H9 (cell line): ENCODE measurements around the gene UNC79. TPM values are rescaled to one million over a fixed set of nuclear protein-coding genes. Genes with fewer than 3 reads are reported as not detected.

Experiments
- DNase-seq: peaks from one replicate; pipeline ENCODE4 v3.0.0-alpha.2; 2017
- H2AFZ ChIP-seq: one replicate; pipeline ENCODE4 v1.6.1; 2013; ENCODE audit warnings: mild to moderate bottlenecking, low read length, control low read depth, moderate library complexity
- H2AK5ac ChIP-seq: 2 replicates; pipeline ENCODE4 v1.6.1; 2013; ENCODE audit warnings: low read length, control low read depth, mixed read lengths; ENCODE audit not compliant: insufficient read length
- H2BK120ac ChIP-seq: one replicate; pipeline ENCODE4 v1.6.1; 2013; ENCODE audit warnings: low read depth, mild to moderate bottlenecking, low read length, control low read depth, inconsistent platforms; ENCODE audit not compliant: poor library complexity, severe bottlenecking
- H2BK12ac ChIP-seq: 2 replicates; pipeline ENCODE4 v1.6.1; 2013; ENCODE audit warnings: low read length, control low read depth, mixed read lengths, low read depth; ENCODE audit not compliant: insufficient read length
- H2BK15ac ChIP-seq: 2 replicates; pipeline ENCODE4 v1.6.1; 2013; ENCODE audit warnings: low read depth, low read length, control low read depth
- H2BK20ac ChIP-seq: one replicate; pipeline ENCODE4 v1.6.1; 2013; ENCODE audit warnings: low read depth, mild to moderate bottlenecking, low read length, control low read depth, inconsistent platforms; ENCODE audit not compliant: poor library complexity, severe bottlenecking
- H2BK5ac ChIP-seq: 2 replicates; pipeline ENCODE4 v1.6.1; 2013; ENCODE audit warnings: low read length, control low read depth, mixed read lengths; ENCODE audit not compliant: insufficient read length
- H3K14ac ChIP-seq: 2 replicates; pipeline ENCODE4 v1.6.1; 2013; ENCODE audit warnings: low read length, control low read depth; ENCODE audit not compliant: insufficient read depth
- H3K18ac ChIP-seq: 2 replicates; pipeline ENCODE4 v1.6.1; 2013; ENCODE audit warnings: low read depth, mild to moderate bottlenecking, mixed read lengths, low read length, control low read depth; ENCODE audit not compliant: insufficient read length
- H3K23ac ChIP-seq: 2 replicates; pipeline ENCODE4 v1.6.1; 2013; ENCODE audit warnings: low read length, control low read depth, mixed read lengths, low read depth; ENCODE audit not compliant: insufficient read length
- H3K23me2 ChIP-seq: 2 replicates; pipeline ENCODE4 v1.6.1; 2013; ENCODE audit warnings: low read depth, mild to moderate bottlenecking, mixed read lengths, low read length, control low read depth; ENCODE audit not compliant: insufficient read length, poor library complexity, severe bottlenecking
- H3K27ac ChIP-seq: 2 replicates; pipeline ENCODE4 v1.5.1; 2013; ENCODE audit warnings: low read length, control low read depth, mixed read lengths, low read depth; ENCODE audit not compliant: insufficient read length
- H3K27me3 ChIP-seq: 2 replicates; pipeline ENCODE4 v1.6.1; 2013; ENCODE audit warnings: low read length, control low read depth, inconsistent platforms; ENCODE audit not compliant: insufficient read depth
- H3K4ac ChIP-seq: 2 replicates; pipeline ENCODE4 v1.6.1; 2013; ENCODE audit warnings: low read depth, mild to moderate bottlenecking, control low read depth, inconsistent platforms, low read length, moderate library complexity
- H3K4me1 ChIP-seq: 2 replicates; pipeline ENCODE4 v1.6.1; 2013; ENCODE audit warnings: low read length, control low read depth, inconsistent platforms; ENCODE audit not compliant: insufficient read depth
- H3K4me2 ChIP-seq: 2 replicates; pipeline ENCODE4 v1.6.1; 2013; ENCODE audit warnings: low read length, control low read depth, mixed read lengths; ENCODE audit not compliant: insufficient read length, insufficient read depth
- H3K56ac ChIP-seq: 2 replicates; pipeline ENCODE4 v1.6.1; 2013; ENCODE audit warnings: low read depth, mild to moderate bottlenecking, mixed read lengths, low read length, control low read depth; ENCODE audit not compliant: insufficient read length
- H3K79me1 ChIP-seq: 2 replicates; pipeline ENCODE4 v1.6.1; 2013; ENCODE audit warnings: low read depth, mild to moderate bottlenecking, moderate library complexity, low read length, control low read depth, inconsistent platforms; ENCODE audit not compliant: insufficient read depth, poor library complexity, severe bottlenecking
- H3K79me2 ChIP-seq: 2 replicates; pipeline ENCODE4 v1.6.1; 2013; ENCODE audit warnings: low read length, control low read depth, inconsistent platforms; ENCODE audit not compliant: insufficient read depth
- H3K9ac ChIP-seq: 2 replicates; pipeline ENCODE4 v1.6.1; 2013; ENCODE audit warnings: low read length, control low read depth, mixed read lengths; ENCODE audit not compliant: insufficient read length; ENCODE audit errors: extremely low read depth
- H3K9me3 ChIP-seq: one replicate; pipeline ENCODE4 v1.6.1; 2013; ENCODE audit warnings: low read depth, low read length, inconsistent platforms; ENCODE audit not compliant: control insufficient read depth
- H3T11ph ChIP-seq: one replicate; pipeline ENCODE4 v1.6.1; 2013; ENCODE audit warnings: mild to moderate bottlenecking, low read length, control low read depth, inconsistent platforms
- H4K20me1 ChIP-seq: one replicate; pipeline ENCODE4 v1.6.1; 2013; ENCODE audit not compliant: control insufficient read depth, insufficient read length, insufficient read depth
- H4K5ac ChIP-seq: 2 replicates; pipeline ENCODE4 v1.6.1; 2013; ENCODE audit warnings: low read depth, mild to moderate bottlenecking, mixed read lengths, low read length, control low read depth; ENCODE audit not compliant: insufficient read length
- H4K8ac ChIP-seq: replicated peaks from 2 replicates; pipeline ENCODE4 v1.6.1; 2013; ENCODE audit warnings: low read length, control low read depth, mixed read lengths, low read depth; ENCODE audit not compliant: insufficient read length
- H4K91ac ChIP-seq: 2 replicates; pipeline ENCODE4 v1.6.1; 2013; ENCODE audit warnings: low read depth, mild to moderate bottlenecking, moderate library complexity, mixed read lengths, low read length, control low read depth; ENCODE audit not compliant: insufficient read length
- H3K27ac Mint-ChIP-seq, 3 experiments: 2 replicates in 2 of 3; 3 replicates in 1 of 3; pipeline ENCODE4 v1.8.0; 2020 to 2021; ENCODE audit warnings: mixed read lengths in 3 of 3, mild to moderate bottlenecking in 1 of 3, moderate library complexity in 1 of 3
- H3K27me3 Mint-ChIP-seq: 2 replicates; pipeline ENCODE4 v1.8.0; 2021; ENCODE audit warnings: low read depth, mild to moderate bottlenecking, moderate library complexity, mixed read lengths
- H3K36me3 Mint-ChIP-seq, 3 experiments: 2 replicates in 2 of 3; 3 replicates in 1 of 3; pipeline ENCODE4 v1.8.0; 2020 to 2021; ENCODE audit warnings: low read depth in 3 of 3, mixed read lengths in 3 of 3; ENCODE audit not compliant: insufficient read depth in 1 of 3
- H3K4me1 Mint-ChIP-seq, 2 experiments: 2 replicates each; pipeline ENCODE4 v1.8.0; 2020; ENCODE audit warnings: mixed read lengths in 2 of 2
- H3K4me3 Mint-ChIP-seq, 2 experiments: 2 replicates in 1 of 2; 3 replicates in 1 of 2; pipeline ENCODE4 v1.8.0; 2020 to 2021; ENCODE audit warnings: mild to moderate bottlenecking in 2 of 2, mixed read lengths in 2 of 2, moderate library complexity in 1 of 2
- H3K9me3 Mint-ChIP-seq, 2 experiments: 2 replicates in 1 of 2; 3 replicates in 1 of 2; pipeline ENCODE4 v1.8.0; 2020; ENCODE audit warnings: mild to moderate bottlenecking in 2 of 2, mixed read lengths in 2 of 2, moderate library complexity in 1 of 2
- CTCF ChIP-seq: fragments of 200-600 bp; sonication (generic); conservative IDR thresholded peaks from 3 replicates; pipeline ENCODE4 v1.8.0; 2021; ENCODE audit warnings: antibody characterized with exemption, mild to moderate bottlenecking
- WGBS: extraction: QIAGEN DNeasy Blood & Tissue Kit; methylation state at CpG from one replicate; pipeline ENCODE4 v1.1.7; 2013; ENCODE audit warnings: missing lambda C conversion rate, low lambda C conversion rate, mixed read lengths; ENCODE audit not compliant: insufficient read length; ENCODE audit errors: extremely low coverage; 5-methylcytosine and 5-hydroxymethylcytosine counted together
- total RNA-seq: library from RNA; stranded (reverse); gene quantifications from 2 replicates; pipeline ENCODE4 v1.2.1, GENCODE V29; 2021

The UNC79 gene
- total RNA-seq, 1 experiment from 2014 or later: 3.0 TPM

DNA sequence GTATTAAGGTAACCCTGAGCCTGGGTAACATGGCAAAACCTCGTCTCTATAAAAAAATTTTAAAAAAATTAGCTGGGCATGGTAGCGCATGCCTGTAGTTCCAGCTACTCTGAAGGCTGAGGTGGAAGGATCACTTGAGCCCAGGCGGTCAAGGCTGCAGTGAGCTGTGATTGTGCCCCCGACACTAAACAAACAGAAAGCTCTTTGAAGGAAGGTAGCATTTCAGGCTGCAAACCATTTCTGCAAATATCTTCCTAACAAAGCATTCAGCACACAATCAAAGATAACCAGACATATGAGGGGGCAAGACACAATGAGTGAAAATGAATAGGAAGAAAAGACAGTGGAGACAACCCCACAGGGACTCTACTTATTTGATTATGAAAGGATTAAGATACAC lies 238.9 kb downstream of the UNC79 start:
- no peak overlapping the region for H3K14ac ChIP-seq
- Mint-ChIP-seq H3K27ac (no peak overlapping the region), H3K27me3 (no peaks in the 10 kb centered on the region), H3K4me1 (peaks cover 3 to 4% of the 10 kb centered on the region in 2 experiments; a peak in 1 of 4 replicates), H3K36me3 (peaks cover 11 to 25% (median 18%) of the 10 kb centered on the region in 3 experiments), H3K9me3 (peaks cover 20 to 26% of the 10 kb centered on the region in 2 experiments), H3K4me3 (no peak overlapping the region)
- H3K56ac ChIP-seq: no peak overlapping the region
- H3K9ac ChIP-seq: no peak overlapping the region
- WGBS: no CpG with 5 or more reads among the region's 4 CpGs
- no peaks in the 10 kb centered on the region for H3K4me1 ChIP-seq
- H2BK5ac ChIP-seq: no peak overlapping the region
- H3K23me2 ChIP-seq: no peaks in the 10 kb centered on the region
- H3K4ac ChIP-seq: no peak overlapping the region
- no peak overlapping the region for H4K5ac ChIP-seq
- no peaks in the 10 kb centered on the region for H4K20me1 ChIP-seq
- no peak overlapping the region for H3K23ac ChIP-seq
- H3K27ac ChIP-seq: no peak overlapping the region
- H4K8ac ChIP-seq: no peak overlapping the region
- no peak for TF ChIP-seq CTCF
- no peak overlapping the region for H2BK120ac ChIP-seq
- H2AK5ac ChIP-seq: no peak overlapping the region
- no peaks in the 10 kb centered on the region for H3K79me1 ChIP-seq
- H2BK12ac ChIP-seq: no peak overlapping the region
- H3K18ac ChIP-seq: no peak overlapping the region
- H3K4me2 ChIP-seq: no peak overlapping the region
- no peak overlapping the region for H4K91ac ChIP-seq
- no peaks in the 10 kb centered on the region for H3K27me3 ChIP-seq
- no peak overlapping the region for H2BK15ac ChIP-seq
- no peaks in the 10 kb centered on the region for H3K9me3 ChIP-seq
- no peak for DNase-seq
- no peak overlapping the region for H2AFZ ChIP-seq
- H2BK20ac ChIP-seq: no peak overlapping the region
- no peak overlapping the region for H3T11ph ChIP-seq
- no peaks in the 10 kb centered on the region for H3K79me2 ChIP-seq
